Motor neuron (in vitro differentiated cells): Measurements from ENCODE around the gene CDH13. TPM values are rescaled to one million over a fixed set of nuclear protein-coding genes. Genes with fewer than 3 reads are reported as not detected.

Source experiments
- ATAC-seq, 8 experiments: fragments of 200-7000 bp; cut with Tn5 transposase; replicated peaks in 6 of 8; 2 replicates each; pipeline ENCODE4 v1.8.0; 2021; ENCODE audit warnings: mild to moderate bottlenecking in 8 of 8, moderate library complexity in 8 of 8
- H3K27ac ChIP-seq, 2 donors: fragments of 250-450 bp; sonication (Bioruptor Pico); 2 replicates each; pipeline ENCODE4 v1.9.0; 2021; ENCODE audit warnings: antibody characterized with exemption in 2 of 2, mild to moderate bottlenecking in 2 of 2, moderate library complexity in 1 of 2
- H3K4me1 ChIP-seq, 2 donors: fragments of 250-450 bp; sonication (Bioruptor Pico); replicated peaks in 1 of 2; 2 replicates each; pipeline ENCODE4 v1.6.1; 2021; ENCODE audit warnings: antibody characterized with exemption in 2 of 2, mild to moderate bottlenecking in 2 of 2, moderate library complexity in 1 of 2
- H3K4me3 ChIP-seq, 5 donors: fragments of 250-450 bp; sonication (Bioruptor Pico); 2 replicates each; pipeline ENCODE4 v1.9.0; 2021; ENCODE audit warnings: antibody characterized with exemption in 5 of 5, mild to moderate bottlenecking in 5 of 5, moderate library complexity in 4 of 5
- WGBS, 10 experiments: fragments of 450-650 bp; shearing (Covaris generic); methylation state at CpG; one replicate each; pipeline ENCODE4 v1.0.0; 2022; 5-methylcytosine and 5-hydroxymethylcytosine counted together
- in situ Hi-C, 9 experiments: fragments of 400-800 bp; cut with MboI; loops; one replicate each; pipeline ENCODE4 v1.15.0; 2021; ENCODE audit warnings: low sequenced_read_pairs in 9 of 9, low pct_unique_long_range_greater_than_20kb in 2 of 9; ENCODE audit not compliant: unreplicated experiment in 9 of 9
- total RNA-seq, 8 experiments: library from RNA; unstranded; fragments of 300-600 nt; gene quantifications; 2 replicates each; pipeline versions ENCODE4 v1.2.3 to v1.2.4, GENCODE V29; 2022

CDH13 gene
- total RNA-seq, 8 experiments from 2014 or later: 0.42 to 10.3 (median 3.4) TPM

DNA sequence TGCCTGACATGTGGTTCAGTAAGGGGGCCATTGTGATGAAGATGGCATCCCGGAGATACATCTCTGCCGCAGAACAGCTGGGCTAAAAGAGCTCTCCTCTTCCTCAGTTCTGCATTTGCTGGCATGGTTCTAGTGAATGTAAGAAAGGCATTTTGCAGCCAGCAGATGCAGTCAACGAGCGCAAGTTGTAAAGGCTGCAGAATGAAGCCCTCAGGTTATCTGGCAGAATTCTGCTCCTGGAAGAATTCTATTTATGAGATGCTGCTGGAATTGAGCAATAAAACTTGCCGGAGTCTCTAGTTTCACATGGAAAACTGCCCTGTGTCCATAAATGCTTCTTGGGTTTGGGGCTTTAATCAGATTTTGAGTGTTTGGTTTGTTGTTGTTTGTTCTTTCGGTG is 1004.2 kb downstream of the CDH13 start:
- in situ Hi-C loops: no loop called here
- WGBS, 10 experiments: 34 to 87% (median 68%) methylated on average over 3 to 6 of the region's 6 CpGs; no CpG with 5 or more reads in 4 of the 10 experiments
- ATAC-seq: peak in 1 of 8 experiments; percentile 57
- H3K4me3 ChIP-seq: no peak overlapping the region
- H3K4me1 ChIP-seq: peaks cover 19 to 20% of the 10 kb centered on the region in 2 donors
- H3K27ac ChIP-seq: no peak overlapping the region

DNA sequence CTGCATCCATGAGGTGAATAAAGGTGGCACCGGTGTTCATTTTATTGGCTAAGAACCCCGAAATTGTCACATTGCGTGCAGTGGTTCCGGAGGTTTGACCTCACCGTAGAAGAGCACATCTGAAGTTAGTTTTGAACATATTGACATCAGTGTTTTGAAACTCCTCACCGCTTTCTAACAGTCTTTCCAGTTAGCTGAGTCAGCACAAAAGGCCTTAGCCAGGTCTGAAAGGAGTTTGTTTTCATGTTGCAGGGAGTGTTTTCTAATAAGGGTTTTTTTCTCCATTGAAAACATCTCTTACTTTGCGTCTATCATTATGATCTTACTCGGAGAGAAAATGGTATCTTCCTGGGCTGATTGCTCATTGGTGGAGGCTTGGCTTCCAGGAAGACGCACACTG is 1006.5 kb downstream of the CDH13 start:
- in situ Hi-C loops: no loop called here
- no peak for ATAC-seq
- Histone ChIP-seq H3K27ac (no peak overlapping the region), H3K4me3 (no peak overlapping the region), H3K4me1 (peaks cover 19 to 20% of the 10 kb centered on the region in 2 donors)
- WGBS, 10 experiments: 64 to 100% (median 91%) methylated on average over 1 to 7 of the region's 9 CpGs; no CpG with 5 or more reads in 3 of the 10 experiments

DNA sequence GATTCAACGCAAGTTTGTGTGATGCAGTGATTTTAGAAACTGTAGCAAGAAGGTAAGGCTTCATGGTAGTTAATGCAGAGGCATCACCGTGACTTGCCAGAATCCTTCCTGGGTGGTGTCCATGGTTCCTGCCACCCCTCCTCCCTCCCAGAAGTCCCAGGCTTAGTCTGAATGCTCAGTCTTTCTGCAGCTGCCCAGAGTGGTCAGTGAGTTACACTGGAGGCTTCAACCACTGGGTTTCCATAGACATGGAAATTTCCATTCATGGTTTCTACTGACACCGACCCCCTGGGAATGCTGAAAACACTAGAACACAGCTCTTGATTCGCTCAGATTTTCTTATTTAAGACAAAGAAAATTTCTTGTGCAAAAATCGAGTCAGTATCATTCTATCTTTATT is 1021.6 kb downstream of the CDH13 start:
- WGBS, 10 experiments: 18 to 75% (median 32%) methylated on average over 1 to 5 of the region's 5 CpGs; no CpG with 5 or more reads in 2 of the 10 experiments
- H3K4me3 ChIP-seq: no peak overlapping the region
- peaks cover 29 to 38% of the 10 kb centered on the region in 2 donors for H3K4me1 ChIP-seq
- in situ Hi-C loops: no loop called here
- no peak overlapping the region for H3K27ac ChIP-seq
- ATAC-seq: no peak

DNA sequence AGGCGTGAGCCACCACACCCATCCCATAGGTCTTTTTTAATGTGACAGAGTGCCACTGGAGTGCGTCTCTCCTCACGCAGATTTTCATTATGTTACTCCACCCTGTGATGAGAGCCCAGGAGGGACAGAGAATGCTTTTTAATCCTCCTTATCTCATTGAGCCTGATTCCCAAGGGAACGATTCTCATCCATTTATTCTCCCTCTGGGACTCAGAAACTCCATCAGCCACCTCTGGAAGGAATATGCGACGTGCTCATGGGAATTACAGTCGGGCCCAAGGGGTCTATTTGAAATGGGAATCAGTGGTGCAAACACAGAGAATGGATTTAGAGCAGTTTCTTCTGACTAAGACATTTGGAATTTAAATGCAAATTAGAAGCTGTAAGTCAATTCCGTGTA is 1025.1 kb downstream of the CDH13 start:
- 0 to 100% (median 34%) methylated on average over 1 to 7 of the region's 8 CpGs; no CpG with 5 or more reads in 2 of the 10 experiments for WGBS, 10 experiments
- in situ Hi-C loops: no loop called here
- Histone ChIP-seq H3K27ac (no peak overlapping the region), H3K4me3 (no peak overlapping the region), H3K4me1 (peaks cover 42 to 51% of the 10 kb centered on the region in 2 donors)
- peak in 3 of 8 experiments; percentile 10 to 44 (median 22) for ATAC-seq

DNA sequence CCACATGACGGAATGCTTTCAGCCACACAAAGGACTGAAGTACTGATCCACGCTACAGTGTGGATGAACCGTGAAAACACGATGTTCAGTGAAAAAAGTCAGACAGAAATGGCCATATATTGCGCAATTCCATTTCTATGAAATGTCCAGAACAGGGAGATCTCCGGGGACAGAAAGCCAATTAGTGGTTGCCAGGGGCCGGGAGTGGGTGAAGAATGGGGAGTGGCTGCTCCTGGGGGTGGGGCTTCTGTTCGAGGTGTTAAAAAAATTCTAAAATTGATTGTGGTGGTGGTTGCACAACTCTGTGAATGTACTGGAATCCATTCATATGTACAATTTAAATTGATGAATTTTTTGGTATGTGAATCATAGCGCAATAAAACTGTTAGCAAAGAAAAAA is 1026.2 kb downstream of the CDH13 start:
- Histone ChIP-seq H3K4me1 (peaks cover 40 to 51% of the 10 kb centered on the region in 2 donors), H3K4me3 (no peak overlapping the region), H3K27ac (no peak overlapping the region)
- peak in 7 of 8 experiments; percentile 32 to 53 (median 46) for ATAC-seq
- 0 to 100% (median 80%) methylated on average over 1 to 8 of the region's 9 CpGs; no CpG with 5 or more reads in 1 of the 10 experiments for WGBS, 10 experiments
- in situ Hi-C loops: no loop called here

DNA sequence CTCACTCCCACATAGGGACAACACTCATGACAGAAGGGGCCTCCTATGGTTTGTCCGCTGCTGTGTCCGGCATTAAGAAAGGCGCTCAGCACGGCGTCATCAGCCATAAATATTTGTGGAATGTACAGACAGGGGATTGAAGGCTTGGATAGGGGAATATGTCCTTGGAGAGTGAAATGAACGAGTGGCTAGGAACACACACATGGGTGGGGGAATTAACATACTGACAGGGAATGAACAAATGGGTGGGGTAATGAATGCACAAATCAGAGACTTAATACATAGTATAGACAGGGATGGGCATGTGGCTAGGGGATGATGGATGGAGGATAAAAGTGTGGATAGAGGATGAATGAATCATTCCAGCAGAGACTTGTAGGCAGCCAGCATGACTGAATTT is 1027.0 kb downstream of the CDH13 start:
- 0 to 78% (median 42%) methylated on average over 1 to 6 of the region's 6 CpGs; no CpG with 5 or more reads in 4 of the 10 experiments for WGBS, 10 experiments
- no peak overlapping the region for H3K27ac ChIP-seq
- peaks cover 32 to 44% of the 10 kb centered on the region in 2 donors for H3K4me1 ChIP-seq
- H3K4me3 ChIP-seq: no peak overlapping the region
- ATAC-seq: peak; percentile 77 to 96 (median 85)
- in situ Hi-C loops: no loop called here

DNA sequence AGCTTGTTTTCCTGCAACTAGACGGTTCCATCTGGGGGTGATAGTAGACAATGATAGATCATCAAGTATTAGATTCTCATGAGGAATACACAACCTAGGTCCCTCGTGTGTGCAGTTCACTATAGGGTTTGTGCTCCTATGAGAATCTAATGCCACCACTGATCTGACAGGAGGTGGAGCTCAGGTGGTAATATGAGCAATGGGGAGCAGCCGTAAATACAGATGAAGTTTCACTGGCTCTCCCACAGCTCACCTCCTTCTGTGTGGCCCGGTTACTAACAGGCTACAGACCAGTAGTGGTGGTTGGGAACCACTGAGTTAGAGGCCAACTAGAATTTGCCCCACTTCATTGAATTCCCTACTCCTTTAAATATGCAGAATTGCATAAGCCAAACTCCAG is 1033.5 kb downstream of the CDH13 start:
- in situ Hi-C loops: no loop called here
- Histone ChIP-seq H3K27ac (no peak overlapping the region), H3K4me3 (no peak overlapping the region), H3K4me1 (no peaks in the 10 kb centered on the region)
- ATAC-seq: no peak
- 27 to 100% (median 88%) methylated on average over 2 to 4 of the region's 4 CpGs; no CpG with 5 or more reads in 4 of the 10 experiments for WGBS, 10 experiments

DNA sequence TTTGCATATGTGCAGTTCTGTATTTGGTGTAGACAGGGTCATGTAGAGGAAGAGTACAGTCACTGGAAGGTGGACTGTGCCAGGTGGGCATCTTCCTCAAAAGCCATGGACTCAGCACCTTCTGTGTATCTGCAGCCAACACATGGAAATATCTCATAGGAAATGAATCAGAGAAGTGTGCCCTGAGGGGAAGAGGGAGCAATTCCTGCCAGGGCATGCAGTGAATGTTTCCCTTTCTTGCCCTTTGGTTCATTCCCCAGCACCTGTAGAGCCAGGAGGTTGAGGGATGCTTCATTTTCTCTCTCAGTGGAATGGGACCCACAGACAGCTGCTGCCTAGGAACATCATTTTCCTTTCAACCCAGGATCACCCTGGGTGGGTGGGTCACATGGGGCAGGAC is 1034.9 kb downstream of the CDH13 start:
- H3K4me3 ChIP-seq: no peak overlapping the region
- H3K27ac ChIP-seq: no peak overlapping the region
- ATAC-seq: no peak
- in situ Hi-C loops: no loop called here
- no peaks in the 10 kb centered on the region for H3K4me1 ChIP-seq

DNA sequence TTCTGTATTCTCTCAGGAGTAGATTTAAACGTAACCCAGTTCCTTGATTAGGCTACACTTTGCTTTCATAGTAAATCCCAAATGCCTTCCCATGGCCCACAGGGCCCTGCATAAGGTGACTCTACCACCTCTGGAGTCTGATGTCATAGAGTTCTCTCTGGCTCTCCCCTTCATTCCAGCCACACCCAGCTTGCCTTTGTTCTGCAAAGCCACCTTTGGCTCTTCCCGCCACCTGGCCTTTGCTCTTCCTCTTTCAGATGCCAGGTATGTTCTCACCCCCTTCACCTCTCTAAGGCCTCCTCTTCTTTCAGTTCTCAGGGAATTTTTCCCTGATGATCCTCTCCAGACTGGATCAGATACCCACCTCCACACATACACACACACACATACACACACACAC is 1039.7 kb downstream of the CDH13 start:
- no peak overlapping the region for H3K27ac ChIP-seq
- no peak for ATAC-seq
- H3K4me1 ChIP-seq: no peaks in the 10 kb centered on the region
- 33 to 100% (median 90%) methylated on average over 1 to 2 of the region's 2 CpGs; no CpG with 5 or more reads in 1 of the 10 experiments for WGBS, 10 experiments
- H3K4me3 ChIP-seq: no peak overlapping the region
- in situ Hi-C loops: no loop called here

DNA sequence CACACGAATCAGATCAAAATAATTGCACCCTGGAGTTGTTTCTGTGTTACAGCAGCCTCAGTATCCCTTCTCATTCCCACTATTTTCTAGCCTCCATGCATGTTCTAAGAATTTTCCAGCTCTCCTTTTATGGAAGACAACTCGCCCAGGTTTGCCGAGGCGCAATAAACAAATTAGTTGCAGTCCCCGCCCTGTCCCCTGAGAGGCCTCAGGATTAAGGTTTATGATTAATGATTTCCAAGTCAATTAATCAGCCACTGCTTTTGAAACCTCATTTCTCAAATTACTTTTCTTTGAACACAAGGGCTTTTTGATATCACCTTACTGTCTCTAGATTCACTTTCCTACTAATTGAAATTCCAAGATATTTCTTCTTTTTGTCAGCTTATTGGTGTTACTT is 1042.7 kb downstream of the CDH13 start:
- Histone ChIP-seq H3K4me3 (no peak overlapping the region), H3K4me1 (peaks cover 0 to under 1% of the 10 kb centered on the region in 2 donors), H3K27ac (no peak overlapping the region)
- no peak for ATAC-seq
- 60 to 93% (median 79%) methylated on average over 3 to 5 of the region's 5 CpGs; no CpG with 5 or more reads in 2 of the 10 experiments for WGBS, 10 experiments
- in situ Hi-C loops: no loop called here

DNA sequence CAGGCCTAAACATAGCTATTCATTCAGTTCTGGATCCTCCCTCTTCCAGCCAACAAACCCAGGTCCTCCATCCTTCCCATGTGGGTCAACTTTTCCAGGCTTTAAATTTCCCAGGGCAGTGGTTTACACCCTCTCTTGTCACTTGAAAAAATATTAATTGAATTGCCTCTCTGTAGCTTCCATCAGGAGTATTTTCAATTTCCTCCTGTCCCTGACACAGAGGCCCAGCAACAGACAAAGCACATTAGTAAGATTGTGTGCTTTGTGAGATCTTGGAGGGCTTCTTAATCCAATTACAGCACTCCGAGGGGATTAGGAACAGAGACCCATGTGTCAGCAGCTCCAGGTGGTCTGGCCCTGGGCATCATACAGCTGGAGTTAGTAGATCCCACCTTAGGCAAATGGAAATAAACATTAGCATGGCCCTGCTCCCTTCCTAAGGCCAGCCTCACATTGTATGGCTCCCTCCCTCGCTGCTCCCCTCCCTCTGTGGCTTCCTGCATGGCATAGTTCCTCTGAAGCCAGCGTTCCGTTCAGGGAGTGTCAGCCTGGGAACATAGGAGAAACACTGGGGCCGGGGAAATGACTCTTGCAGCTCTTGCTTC is 1048.3 kb downstream of the CDH13 start:
- Histone ChIP-seq H3K4me1 (peaks cover 11% of the 10 kb centered on the region in 2 donors), H3K4me3 (no peak overlapping the region), H3K27ac (no peak overlapping the region)
- peak in 7 of 8 experiments; percentile 33 to 76 (median 57) for ATAC-seq
- in situ Hi-C loops: no loop called here
- 7 to 52% (median 43%) methylated on average over 1 to 3 of the region's 5 CpGs; no CpG with 5 or more reads in 7 of the 10 experiments for WGBS, 10 experiments

DNA sequence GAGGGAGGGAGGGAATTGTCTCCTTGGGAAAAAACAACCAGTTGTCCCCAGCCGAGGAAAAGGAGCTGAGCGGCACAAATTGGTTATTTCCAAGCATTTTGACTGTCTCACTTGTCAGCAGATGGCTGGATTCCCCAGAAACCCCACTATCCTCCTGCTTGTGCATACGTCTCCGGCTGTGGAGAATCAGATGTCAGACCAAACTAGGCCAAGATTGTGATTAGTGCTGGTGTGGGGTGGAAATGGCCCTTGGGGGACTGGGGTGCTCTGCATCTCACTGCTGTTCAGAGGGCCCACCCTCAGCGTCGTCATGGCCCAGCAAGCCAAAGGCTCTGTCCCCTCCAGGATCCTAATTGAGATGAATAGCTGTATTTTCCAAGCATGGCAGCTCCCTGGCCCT is 1049.3 kb downstream of the CDH13 start:
- in situ Hi-C loops: no loop called here
- Histone ChIP-seq H3K27ac (no peak overlapping the region), H3K4me1 (peaks cover 21 to 22% of the 10 kb centered on the region in 2 donors), H3K4me3 (no peak overlapping the region)
- 40 to 100% (median 80%) methylated on average over 1 to 6 of the region's 6 CpGs; no CpG with 5 or more reads in 3 of the 10 experiments for WGBS, 10 experiments
- no peak for ATAC-seq

DNA sequence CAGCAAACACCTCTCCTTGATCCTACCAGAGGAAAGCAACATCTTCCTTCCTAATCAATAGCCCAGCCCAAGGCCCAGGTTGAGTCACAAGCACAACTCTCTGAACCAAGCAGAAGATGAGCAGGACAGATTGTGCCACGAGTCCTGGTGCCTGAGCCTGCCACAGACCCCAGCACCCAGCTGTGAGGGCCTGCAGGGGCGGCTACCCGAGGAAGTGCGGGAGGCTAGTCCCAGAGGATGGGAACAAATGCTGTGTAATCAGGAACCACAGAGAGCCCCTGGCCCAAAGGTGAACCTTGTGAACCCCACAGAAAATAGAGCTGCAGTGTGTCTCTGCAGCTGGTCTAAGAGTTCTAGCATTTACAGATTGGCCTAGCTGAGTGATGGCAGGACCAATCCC is 1054.2 kb downstream of the CDH13 start:
- ATAC-seq: no peak
- peaks cover 29 to 33% of the 10 kb centered on the region in 2 donors for H3K4me1 ChIP-seq
- in situ Hi-C loops: no loop called here
- no peak overlapping the region for H3K4me3 ChIP-seq
- peak overlapping the region; percentile 58 to 68 for H3K27ac ChIP-seq
- WGBS, 10 experiments: 73 to 100% (median 90%) methylated on average over 1 to 3 of the region's 4 CpGs; no CpG with 5 or more reads in 7 of the 10 experiments
